Osteocyte (in vitro differentiated cells): ENCODE measurements around the gene CDC40. TPM values are rescaled to one million over a fixed set of nuclear protein-coding genes. Genes with fewer than 3 reads are reported as not detected.
"Not testable (repeated sequence)": the region's sequence is repeated elsewhere in the genome, so short reads cannot be mapped to it uniquely, and the experiment has no call there.

Experiments used
- DNase-seq: peaks from one replicate; pipeline ENCODE4 v3.0.0; 2021; ENCODE audit warnings: mixed read lengths; ENCODE audit not compliant: unreplicated experiment; ENCODE audit errors: extremely low spot score
- H3K27ac Mint-ChIP-seq: one replicate; pipeline ENCODE4 v1.8.0; 2021; ENCODE audit warnings: mild to moderate bottlenecking, mixed read lengths; ENCODE audit not compliant: unreplicated experiment
- H3K27me3 Mint-ChIP-seq: one replicate; pipeline ENCODE4 v1.8.0; 2021; ENCODE audit warnings: mixed read lengths; ENCODE audit not compliant: unreplicated experiment
- H3K36me3 Mint-ChIP-seq: one replicate; pipeline ENCODE4 v1.8.0; 2021; ENCODE audit warnings: mixed read lengths; ENCODE audit not compliant: unreplicated experiment
- H3K4me1 Mint-ChIP-seq: one replicate; pipeline ENCODE4 v1.8.0; 2021; ENCODE audit warnings: mixed read lengths; ENCODE audit not compliant: unreplicated experiment
- H3K4me3 Mint-ChIP-seq: one replicate; pipeline ENCODE4 v1.8.0; 2021; ENCODE audit warnings: mild to moderate bottlenecking, moderate library complexity, mixed read lengths; ENCODE audit not compliant: unreplicated experiment
- H3K9me3 Mint-ChIP-seq: one replicate; pipeline ENCODE4 v1.8.0; 2021; ENCODE audit warnings: mixed read lengths; ENCODE audit not compliant: unreplicated experiment
- CTCF ChIP-seq: fragments of 200-600 bp; sonication (generic); IDR thresholded peaks from 2 replicates; pipeline ENCODE4 v1.5.0; 2021; ENCODE audit warnings: antibody characterized with exemption, mild to moderate bottlenecking, moderate library complexity
- total RNA-seq: library from RNA; stranded (reverse); gene quantifications from 2 replicates; pipeline ENCODE4 v1.2.1, GENCODE V29; 2021

The CDC40 gene
- total RNA-seq, 1 donor from 2014 or later, result 16.7 TPM

DNA sequence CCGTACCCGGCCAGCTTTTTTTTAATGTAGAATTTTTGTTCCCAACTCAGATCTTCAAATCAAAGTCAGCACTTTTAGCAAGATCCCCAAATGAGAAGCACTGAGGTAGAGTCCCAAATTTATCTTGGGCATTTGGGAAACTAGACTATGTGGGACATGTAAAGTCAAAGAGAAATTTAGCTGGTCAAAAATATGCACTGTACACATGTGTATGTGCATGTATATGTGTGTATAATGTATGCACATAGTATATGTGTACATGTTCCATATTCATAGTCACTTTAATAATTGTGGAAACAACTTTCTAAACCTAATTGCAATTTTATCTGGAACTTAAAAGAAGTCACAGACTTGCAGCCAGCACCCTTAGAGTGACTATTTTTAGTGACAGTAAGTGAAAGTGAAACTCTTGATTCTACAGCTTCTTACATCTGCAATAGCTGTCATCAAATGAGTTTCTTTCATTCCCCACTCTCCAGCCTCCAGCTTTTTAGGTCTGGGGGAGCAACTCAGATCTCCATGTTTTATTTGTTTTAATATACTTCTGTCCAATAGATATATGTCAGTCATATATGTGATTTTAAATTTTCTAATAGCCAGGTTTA is 53.6 kb downstream of the CDC40 start:
- TF ChIP-seq CTCF, result no peak
- Mint-ChIP-seq H3K36me3 (peaks cover 14% of the 10 kb centered on the region), H3K27me3 (no peaks in the 10 kb centered on the region), H3K4me1 (peaks cover 6% of the 10 kb centered on the region), H3K4me3 (no peak overlapping the region), H3K9me3 (no peaks in the 10 kb centered on the region), H3K27ac (no peak overlapping the region)
- DNase-seq, result no peak

- DNase-seq, H3K9me3 Mint-ChIP-seq, H3K27ac Mint-ChIP-seq, H3K4me3 Mint-ChIP-seq, H3K36me3 Mint-ChIP-seq, H3K4me1 Mint-ChIP-seq, H3K27me3 Mint-ChIP-seq: not testable (repeated sequence)
Observed at GRCh38 chr6:110236007-110236406, 55.8 kb downstream of the CDC40 start.

DNA sequence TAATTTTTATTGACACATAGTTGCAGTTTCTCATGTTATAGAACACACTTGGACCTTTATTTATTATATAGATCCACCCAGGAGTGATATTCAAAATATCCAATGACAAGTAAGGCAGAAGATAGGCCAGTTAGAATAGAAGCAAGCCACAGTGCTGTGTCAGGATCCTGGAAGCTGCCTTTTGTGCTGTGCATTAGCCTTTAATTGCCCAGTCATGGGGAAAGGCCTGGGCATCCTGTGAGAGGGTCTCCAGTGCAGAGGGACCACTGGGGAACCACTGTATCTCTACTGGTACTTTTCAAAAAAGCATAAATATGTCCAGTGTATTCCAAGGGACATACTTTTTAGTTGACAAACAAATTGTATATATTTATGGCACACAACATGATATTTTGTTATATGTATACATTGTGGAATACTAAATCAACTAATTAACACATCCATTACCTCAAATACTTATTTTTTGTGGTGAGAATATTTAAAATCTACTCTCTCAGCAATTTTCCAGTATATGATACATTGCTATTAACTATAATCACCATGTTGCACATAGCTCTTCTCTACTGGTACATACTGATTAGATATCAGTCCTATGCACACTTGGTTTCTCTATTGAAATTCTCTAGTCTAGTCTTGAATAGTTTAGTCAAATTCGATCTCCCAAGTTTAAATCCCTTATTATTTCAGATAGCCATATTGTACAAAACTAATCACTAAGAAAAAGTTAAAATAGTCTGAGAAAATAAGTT is 59.5 kb downstream of the CDC40 start:
- no peak overlapping the region for H3K27ac Mint-ChIP-seq
- peaks cover 4% of the 10 kb centered on the region for H3K36me3 Mint-ChIP-seq
- H3K4me3 Mint-ChIP-seq, result no peak overlapping the region
- no peak for DNase-seq
- no peaks in the 10 kb centered on the region for H3K27me3 Mint-ChIP-seq
- no peak for TF ChIP-seq CTCF
- no peaks in the 10 kb centered on the region for H3K4me1 Mint-ChIP-seq
- no peaks in the 10 kb centered on the region for H3K9me3 Mint-ChIP-seq

- DNase-seq, H3K9me3 Mint-ChIP-seq, H3K27me3 Mint-ChIP-seq, H3K4me1 Mint-ChIP-seq, H3K27ac Mint-ChIP-seq, H3K4me3 Mint-ChIP-seq, H3K36me3 Mint-ChIP-seq: not testable (repeated sequence)
Observed at GRCh38 chr6:110244621-110245020, 64.4 kb downstream of the CDC40 start.

DNA sequence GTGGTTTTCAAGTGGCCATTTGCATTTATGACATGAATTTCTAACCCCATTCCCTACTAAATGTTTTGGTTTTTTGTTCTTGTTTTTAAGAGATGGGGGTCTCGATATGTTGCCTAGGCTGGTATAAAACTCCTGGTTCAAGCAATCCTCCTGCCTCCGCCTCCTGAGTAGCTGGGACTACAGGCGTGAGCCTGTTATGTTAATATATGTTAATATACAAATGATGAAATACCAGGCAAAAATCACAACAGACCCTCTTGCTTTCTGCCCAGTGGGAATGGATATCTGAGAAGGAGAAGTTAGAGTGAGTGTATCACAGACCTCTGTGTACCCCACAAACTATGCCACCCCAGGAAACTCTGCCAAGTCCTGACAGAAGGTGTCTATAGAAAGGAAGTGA is 66.2 kb downstream of the CDC40 start:
- no peak for DNase-seq
- Mint-ChIP-seq H3K27ac (no peak overlapping the region), H3K4me3 (no peak overlapping the region), H3K36me3 (no peaks in the 10 kb centered on the region), H3K4me1 (no peaks in the 10 kb centered on the region), H3K27me3 (no peaks in the 10 kb centered on the region), H3K9me3 (no peaks in the 10 kb centered on the region)
- TF ChIP-seq CTCF, result no peak

DNA sequence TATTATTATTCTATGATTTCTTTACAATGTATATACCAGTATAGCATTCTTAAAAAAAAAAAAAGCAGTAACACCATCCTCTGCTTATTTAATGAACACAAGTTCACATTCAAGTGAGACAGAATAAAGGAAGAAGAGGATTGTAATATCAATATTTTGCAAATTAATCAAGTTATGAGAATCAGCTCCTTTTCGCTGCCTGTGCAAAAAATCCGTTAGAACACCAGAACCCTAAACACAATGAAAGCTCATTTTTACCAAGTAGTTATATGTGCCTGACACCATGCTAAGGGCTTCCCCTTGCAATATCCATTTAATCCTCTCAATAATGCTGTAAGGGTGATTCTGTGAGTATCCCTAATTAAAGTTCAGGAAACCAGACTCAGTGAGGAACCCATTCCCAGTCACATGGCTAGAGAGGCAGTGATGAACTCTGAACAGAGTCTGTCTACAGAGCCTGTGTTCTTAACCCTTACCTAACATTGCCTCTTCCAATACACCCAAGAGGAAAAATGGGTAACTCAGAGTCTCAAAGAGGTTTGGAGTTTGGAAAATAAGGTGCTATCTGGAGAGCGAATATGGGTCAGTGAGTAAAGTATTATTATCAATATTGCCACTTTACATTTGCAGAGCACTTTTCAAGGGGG is 66.8 kb downstream of the CDC40 start:
- Mint-ChIP-seq H3K36me3 (no peaks in the 10 kb centered on the region), H3K9me3 (no peaks in the 10 kb centered on the region), H3K27me3 (no peaks in the 10 kb centered on the region), H3K4me3 (no peak overlapping the region), H3K27ac (no peak overlapping the region), H3K4me1 (no peaks in the 10 kb centered on the region)
- DNase-seq, result no peak
- no peak for TF ChIP-seq CTCF
